HG03159 (cell line): ENCODE data around the gene SRGAP3.
"Not testable (repeated sequence)": the region's sequence is repeated elsewhere in the genome, so short reads cannot be mapped to it uniquely, and the experiment has no call there.

Experiments used
- ATAC-seq: cut with Tn5 transposase; IDR thresholded peaks from one replicate; pipeline ENCODE4 v1.9.1; 2021; ENCODE audit warnings: mild to moderate bottlenecking, moderate library complexity; ENCODE audit not compliant: unreplicated experiment

SRGAP3 gene

GRCh38 chr3:9098716-9099675 lies 150.4 kb downstream of the SRGAP3 start:
- no peak for ATAC-seq

- ATAC-seq, result no peak
These were observed 152.0 kb downstream of the SRGAP3 start for GRCh38 chr3:9097495-9097894.

GRCh38 chr3:9091486-9092235 lies 157.8 kb downstream of the SRGAP3 start:
- ATAC-seq, result no peak

GRCh38 chr3:9088441-9089353 lies 160.7 kb downstream of the SRGAP3 start:
- no peak for ATAC-seq

- ATAC-seq, result no peak
These were observed 161.5 kb downstream of the SRGAP3 start for GRCh38 chr3:9087831-9088413.

GRCh38 chr3:9085428-9085827 lies 164.0 kb downstream of the SRGAP3 start:
- ATAC-seq, result not testable (repeated sequence)

- no peak for ATAC-seq
These were observed 168.1 kb downstream of the SRGAP3 start for GRCh38 chr3:9081184-9081818.

GRCh38 chr3:9080163-9080562 lies 169.3 kb downstream of the SRGAP3 start:
- ATAC-seq, result no peak

GRCh38 chr3:9079676-9080075 lies 169.8 kb downstream of the SRGAP3 start:
- no peak for ATAC-seq

- ATAC-seq, result no peak
These were observed 170.7 kb downstream of the SRGAP3 start for GRCh38 chr3:9078561-9079240.

GRCh38 chr3:9077029-9077428 lies 172.4 kb downstream of the SRGAP3 start:
- ATAC-seq, result no peak

GRCh38 chr3:9075762-9076161 lies 173.7 kb downstream of the SRGAP3 start:
- no peak for ATAC-seq

- ATAC-seq, result no peak
These were observed 175.4 kb downstream of the SRGAP3 start for GRCh38 chr3:9074079-9074478.

GRCh38 chr3:9072667-9073009 lies 176.8 kb downstream of the SRGAP3 start:
- ATAC-seq, result no peak

- no peak for ATAC-seq
These were observed 177.3 kb downstream of the SRGAP3 start for GRCh38 chr3:9071936-9072666.

- no peak for ATAC-seq
These were observed 178.5 kb downstream of the SRGAP3 start for GRCh38 chr3:9070961-9071360.

- ATAC-seq, result no peak
These were observed 179.5 kb downstream of the SRGAP3 start for GRCh38 chr3:9069971-9070370.

GRCh38 chr3:9068051-9068450 lies 181.4 kb downstream of the SRGAP3 start:
- no peak for ATAC-seq
